NCI-H1105 (cell line): ENCODE data around the gene ABHD15.
A peak's percentile ranks its signal among the peaks of the same experiment; 100 is the strongest.

ENCODE experiments used
- DNase-seq: peaks from one replicate; lab custom pipeline; 2025; lab: John Stamatoyannopoulos, UW

Gene ABHD15

DNA sequence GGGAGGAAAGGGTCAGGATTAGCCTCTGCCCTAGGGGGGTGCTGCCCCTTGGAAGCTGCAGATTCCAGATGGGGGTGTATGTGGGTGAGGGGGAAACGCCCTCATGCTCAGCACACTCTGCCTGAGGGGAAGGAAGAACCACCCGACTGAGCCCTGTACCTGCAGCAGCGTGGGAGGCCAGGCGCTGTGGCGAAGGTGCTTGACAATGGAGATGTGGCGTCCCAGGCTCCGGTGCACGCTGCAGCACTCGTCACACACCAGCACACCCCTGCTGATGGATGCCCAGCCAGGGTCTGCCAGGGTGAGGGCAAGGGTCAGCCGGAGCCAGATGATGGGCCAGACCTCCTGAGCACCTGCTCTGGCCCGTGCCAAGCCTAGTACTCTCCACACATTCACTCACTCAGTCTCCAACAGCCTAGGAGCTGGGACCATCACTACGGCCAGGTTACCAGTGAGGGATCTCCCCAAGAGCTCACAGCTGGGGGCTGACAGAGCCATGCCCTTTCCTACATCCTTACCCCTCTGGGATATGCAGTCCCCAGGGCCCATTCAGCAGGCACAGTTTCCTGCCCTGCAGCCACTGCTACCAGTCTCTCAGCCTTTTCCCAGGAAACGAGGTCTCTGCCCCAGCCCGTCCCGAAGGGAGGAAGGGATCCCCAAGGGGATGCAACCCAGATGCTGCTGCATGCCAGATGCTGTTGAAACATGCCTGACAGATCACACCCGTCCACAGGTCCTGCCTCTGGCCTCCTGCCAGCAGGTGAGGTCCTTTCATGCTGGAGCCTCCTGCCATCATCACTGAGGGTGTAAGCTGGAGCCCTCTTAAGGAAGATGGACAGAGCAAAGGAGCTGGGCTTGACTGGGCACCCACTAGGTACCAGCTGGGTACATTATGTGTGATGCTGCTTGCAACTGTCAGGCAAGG, 16.7 kb upstream of the ABHD15 start:
- DNase-seq: peak; percentile 51

DNA sequence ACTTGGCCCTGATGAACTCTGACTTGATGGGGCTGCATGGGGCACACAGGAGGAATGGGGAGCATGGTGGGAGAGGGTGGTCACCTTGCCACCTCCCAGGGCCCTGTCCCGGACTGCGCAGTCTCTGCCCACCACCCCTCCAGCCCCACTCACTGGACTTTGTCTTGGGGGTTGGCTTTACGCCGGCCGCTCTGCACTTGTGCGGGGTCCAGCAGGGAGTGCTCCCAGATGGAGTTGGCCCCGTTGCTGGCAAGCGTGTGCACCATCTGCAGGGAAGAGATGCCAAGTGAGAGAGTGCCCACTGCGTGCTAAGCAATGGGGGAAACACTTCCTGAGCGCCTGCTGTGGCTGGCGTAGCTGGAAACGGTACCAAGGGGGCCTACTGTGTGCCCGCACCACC, 15.9 kb upstream of the ABHD15 start:
- DNase-seq: no peak

DNA sequence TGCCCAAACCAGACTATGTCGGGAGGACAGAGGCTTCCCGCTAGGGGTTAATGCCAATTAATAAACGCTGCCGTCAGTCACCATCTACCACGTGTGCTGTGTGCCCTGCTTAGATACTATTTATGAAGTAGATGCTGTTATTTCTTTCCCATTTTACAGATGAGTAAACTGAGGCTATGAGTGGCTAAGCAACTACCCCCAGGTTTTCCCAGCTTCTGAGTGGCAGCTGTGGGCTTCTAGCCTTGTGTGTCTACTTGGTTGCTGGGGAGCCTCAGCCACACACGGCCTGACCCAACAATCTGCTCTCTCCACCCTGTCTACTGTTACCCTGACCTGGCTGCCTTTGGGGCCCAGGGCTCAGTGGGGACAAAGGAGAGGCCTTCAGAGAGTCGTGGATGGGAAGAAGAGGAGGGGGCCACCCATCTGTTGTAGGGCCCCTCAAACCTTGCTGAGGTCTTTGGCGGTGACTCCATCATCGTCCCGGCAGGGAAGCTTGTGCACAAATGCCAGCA, 15.5 kb upstream of the ABHD15 start:
- DNase-seq: no peak

DNA sequence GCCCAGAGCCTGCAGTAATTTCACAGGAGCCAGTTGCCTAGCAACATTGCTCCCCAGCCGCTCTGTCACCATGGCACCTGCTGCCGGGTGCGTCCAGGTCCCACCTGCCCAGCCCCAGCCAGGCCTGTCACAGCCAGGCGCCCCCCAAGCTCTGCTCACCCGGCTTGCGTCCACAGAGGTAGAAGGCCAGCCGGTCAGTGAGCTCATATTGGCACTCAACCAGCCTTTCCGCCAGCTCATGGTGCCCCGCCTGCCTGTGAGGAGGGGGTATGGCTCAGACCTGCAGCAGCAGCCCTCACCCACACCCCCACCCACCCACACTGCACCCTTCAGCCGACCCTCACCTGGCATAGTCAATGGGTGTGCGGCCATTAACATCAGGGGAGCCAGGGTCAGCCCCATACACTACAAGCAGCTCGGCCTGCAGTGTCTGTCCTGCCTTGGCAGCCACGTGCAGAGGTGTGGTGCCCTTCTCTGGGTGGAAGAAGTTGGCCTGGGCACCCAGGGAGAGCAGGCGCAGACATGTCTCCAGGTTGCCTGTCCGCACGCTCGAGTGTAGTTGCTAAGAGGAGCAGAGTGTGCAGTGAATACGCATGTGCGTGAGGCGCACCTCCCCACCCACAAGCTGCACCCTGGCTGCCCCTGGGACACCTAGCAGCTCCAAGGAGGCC, 14.9 kb upstream of the ABHD15 start:
- peak; percentile 38 for DNase-seq

DNA sequence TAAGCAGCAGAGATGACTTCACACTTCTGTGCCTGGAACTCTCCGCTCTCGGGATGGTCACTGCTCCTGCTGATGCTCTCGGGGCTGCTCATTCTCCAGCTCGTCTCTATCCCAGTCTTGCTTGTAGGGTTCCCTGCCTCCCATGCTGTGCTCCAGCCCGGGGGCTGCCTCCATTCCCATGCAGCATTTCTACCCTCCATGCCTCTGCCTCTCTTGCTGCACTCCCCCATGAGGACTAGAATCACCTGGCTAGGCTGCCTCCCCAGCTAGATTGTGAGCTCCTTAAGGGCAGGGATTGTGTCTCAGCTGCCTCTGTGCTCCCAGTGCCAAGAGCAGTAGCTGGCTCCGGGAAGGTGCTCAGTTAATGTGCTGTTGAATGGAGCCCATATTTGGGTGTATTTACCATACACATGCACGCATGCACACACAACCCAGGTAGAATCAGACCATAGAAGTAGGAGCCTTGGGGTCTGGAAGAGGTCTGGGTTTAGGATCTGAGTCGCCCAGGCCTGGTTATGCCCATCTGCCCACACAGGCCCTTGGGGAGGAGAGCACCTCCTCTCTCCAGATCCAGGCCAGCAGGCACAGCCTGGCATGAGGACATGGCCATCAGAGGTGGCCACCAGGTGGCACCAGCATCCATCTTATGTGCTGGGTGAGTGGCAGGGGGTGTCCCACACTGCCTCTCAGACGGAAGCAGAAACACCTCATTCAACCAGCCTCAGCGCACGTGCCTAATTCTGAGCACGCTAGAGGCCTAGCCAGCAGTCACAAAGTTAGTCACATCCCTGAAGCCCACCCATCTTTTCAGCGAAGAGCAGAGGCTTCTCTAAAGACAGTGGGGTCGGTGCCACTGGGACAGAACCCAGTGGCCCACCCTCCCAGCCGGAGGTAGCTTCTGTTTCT, 13.3 kb upstream of the ABHD15 start:
- DNase-seq: peak; percentile 53

DNA sequence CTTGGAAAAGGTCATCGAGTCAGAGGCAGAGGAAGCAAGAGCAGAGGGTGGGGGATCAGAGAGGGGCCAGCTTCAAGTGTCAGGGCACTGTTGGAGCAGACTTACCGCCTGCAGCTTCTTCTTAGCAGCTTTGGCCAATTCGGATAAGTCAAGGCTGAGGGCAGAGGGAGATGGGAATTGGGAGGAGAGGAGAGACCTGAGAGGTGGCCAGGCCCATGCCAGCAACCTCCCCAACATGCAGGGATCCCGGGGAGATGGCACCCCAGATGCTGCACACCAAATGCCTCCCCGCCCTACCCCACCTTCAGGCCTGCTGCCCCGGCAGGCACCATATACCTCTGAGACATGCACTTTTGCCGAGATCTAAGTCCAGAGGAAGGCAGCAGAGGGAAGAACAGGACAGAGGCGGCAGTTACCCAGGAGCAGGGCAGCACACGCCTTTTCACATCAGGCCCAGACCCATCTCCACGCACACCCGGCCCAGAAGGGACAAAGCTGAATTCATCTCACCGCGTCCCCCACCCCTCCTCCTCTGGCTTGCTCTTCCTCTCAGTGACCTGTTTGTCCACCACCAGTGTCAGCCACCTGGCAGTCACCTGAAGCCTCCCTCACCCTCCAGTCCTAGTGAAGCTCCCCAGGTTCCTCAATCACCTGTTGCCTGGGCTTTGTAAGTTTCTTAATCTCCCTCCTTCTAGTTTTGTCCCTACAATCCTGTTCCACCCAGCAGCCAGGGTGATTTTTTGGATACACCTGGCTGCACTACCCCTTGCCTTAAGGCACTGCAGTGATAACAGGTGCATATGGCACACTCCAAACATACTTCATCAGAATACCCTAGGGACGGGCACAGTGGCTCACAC, 12.0 kb upstream of the ABHD15 start:
- no peak for DNase-seq

DNA sequence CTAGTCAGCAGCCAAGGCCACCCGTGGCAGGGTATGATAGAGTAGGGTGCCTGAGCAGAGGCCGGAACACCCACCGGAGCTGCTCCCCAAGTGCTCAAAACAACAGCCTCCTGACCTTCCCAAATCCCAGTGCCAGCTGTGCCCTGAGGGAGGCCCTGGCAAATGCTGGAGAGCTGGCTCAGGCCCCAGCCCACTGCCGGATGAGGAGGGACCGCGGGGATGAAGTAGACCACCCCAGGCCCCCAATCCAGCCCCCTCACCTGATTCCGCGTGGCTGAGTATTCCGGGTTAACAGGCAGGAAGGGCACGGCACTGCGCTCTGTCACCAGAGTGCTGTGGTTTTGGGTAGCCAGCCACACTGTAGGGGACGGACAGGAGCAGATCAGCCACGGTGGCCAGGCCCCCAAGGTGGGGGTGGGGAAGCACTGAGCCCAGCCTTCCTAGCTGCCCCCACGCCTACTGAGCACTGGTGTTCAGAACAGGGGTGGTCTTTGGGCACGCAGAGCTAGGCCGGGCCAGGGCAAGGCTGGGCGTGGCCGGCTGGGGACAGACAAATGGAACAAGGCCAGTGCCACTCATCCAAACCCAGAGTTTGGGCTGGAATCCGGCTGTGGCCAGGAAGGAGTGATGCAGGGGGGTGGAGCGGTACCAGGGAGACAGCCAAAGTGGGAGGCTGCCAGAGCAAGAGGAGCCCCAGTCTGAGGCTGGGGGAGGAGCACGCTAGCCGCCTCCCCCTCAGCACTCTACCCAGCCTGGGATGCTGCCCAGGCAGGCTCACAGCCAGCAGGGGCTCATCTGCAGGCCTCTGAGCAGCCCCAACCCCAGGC, 10.8 kb upstream of the ABHD15 start:
- no peak for DNase-seq

DNA sequence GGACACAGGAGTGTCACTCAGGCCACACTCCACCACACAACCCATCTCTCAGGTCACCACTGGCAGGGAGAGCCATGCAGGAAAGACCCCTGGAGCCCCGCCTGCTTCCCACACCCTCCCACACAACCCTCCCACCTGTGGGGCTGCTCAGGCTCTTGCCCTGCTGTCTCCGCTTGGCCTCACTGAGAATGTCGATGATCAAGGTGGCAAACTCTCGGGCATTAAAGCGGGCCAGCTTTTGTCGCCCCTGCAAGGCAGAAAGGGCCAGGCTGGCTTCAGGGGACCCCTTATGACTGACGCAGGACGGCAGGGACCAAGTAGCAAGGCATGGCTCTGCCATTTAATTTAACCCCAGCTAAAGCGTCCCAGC, 10.1 kb upstream of the ABHD15 start:
- no peak for DNase-seq

DNA sequence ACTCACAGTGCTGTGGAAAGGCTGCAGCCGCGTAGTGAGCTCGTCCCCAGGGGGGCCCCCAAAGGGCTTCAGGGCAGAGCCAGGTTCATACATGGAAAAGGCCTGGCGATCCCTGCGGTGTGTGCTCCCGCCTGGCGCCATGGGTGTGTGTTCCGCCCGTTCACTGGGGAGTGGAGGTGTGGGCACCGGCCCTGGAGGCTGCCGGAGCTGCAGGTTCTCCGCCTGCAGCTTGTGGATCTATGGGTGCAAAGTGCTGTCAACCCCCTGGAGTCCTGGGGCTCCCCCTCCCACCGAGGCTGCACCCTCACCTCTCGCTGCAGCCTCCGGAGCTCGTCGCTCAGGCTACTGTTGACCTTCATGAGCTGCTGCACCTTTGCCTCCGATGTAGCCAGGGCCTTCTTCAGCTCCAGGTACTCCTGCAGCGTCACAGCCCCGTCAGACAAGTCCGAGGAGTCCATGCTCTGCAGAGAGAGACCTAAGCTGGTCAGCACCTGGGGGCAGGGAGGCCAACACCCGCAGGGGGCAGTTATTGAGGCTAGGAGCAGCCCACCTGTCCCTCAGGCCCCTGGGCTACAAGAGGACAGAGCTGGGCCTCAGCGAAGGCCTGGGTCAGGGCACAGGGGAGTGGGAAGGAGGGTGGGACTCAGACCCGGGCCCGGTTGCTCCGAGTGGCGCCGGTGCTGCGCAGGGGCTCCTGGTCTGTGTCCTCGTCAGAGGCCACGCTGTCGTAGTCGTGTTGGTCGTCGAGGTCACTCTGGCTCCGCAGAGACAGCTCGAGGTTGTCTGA, 9.6 kb upstream of the ABHD15 start:
- no peak for DNase-seq

DNA sequence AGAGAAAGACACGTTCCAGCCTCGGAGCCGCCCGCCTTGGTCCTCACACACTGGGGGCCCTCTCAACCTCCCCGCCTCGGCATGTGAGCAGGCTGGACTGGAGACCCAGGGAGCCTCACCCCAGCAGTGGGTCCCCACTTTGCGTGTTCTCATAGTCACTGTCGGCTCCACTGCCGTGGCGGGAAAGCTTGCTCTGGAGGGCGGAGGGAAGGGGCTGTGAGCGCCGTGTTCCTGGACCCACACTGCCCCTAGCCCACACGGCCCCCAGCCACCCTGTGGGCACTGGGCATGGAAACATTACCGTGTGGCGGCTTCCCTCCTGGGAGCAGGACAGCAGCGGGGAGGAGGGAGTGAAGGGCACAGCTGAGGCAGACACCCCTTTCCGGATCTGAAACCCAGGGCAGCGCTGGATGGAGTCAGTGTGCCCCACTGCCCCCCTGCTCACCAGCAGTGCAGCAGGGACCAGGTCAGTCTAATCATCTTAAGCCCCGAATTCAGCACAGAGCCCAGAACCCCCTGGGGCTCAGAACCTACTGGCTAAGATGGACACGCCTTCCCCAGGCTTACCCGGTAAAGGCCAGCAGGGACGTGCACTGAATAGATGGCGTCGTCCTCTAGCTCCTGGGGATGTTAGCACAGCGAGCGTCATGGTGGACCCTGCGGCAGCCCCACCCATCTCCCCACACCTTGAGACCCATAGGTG, 8.8 kb upstream of the ABHD15 start:
- no peak for DNase-seq

DNA sequence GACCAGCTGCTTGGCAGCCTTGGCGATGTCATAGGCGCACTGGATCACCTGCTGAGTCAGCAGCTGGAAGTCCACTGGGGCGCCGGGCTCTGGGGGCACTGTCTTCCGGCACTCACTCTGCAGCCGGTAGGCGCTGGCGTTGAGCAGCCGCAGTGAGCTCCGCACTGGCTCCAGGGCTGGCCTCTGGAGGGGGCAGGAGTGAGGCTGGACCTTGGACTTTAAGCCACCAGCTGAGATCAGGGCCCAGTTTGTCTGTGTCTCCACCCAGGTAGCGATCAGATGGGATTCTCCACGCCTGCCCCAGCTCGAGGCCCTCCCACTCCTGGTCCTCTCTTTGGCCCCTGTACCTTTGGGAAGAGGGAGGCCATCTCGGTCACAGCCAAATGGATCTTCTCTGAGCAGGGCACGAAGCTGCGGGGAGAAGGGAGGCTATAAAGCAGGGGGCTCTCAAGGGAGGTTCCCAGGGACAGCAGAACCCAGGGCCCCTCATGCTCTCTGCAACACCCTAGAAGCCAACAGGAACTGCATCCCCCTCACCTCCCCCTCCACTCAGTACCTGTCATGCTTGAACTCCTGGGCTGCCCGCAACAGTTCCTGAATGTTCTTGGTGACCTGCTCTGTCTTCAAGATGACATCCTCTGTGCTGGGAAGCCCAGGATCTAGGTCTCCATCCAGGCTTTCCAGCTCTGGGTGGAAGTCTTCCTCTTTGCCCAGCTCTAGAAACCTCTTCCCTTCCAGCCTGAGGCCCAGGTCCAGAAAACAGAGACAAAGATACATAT, 8.1 kb upstream of the ABHD15 start:
- DNase-seq: no peak

DNA sequence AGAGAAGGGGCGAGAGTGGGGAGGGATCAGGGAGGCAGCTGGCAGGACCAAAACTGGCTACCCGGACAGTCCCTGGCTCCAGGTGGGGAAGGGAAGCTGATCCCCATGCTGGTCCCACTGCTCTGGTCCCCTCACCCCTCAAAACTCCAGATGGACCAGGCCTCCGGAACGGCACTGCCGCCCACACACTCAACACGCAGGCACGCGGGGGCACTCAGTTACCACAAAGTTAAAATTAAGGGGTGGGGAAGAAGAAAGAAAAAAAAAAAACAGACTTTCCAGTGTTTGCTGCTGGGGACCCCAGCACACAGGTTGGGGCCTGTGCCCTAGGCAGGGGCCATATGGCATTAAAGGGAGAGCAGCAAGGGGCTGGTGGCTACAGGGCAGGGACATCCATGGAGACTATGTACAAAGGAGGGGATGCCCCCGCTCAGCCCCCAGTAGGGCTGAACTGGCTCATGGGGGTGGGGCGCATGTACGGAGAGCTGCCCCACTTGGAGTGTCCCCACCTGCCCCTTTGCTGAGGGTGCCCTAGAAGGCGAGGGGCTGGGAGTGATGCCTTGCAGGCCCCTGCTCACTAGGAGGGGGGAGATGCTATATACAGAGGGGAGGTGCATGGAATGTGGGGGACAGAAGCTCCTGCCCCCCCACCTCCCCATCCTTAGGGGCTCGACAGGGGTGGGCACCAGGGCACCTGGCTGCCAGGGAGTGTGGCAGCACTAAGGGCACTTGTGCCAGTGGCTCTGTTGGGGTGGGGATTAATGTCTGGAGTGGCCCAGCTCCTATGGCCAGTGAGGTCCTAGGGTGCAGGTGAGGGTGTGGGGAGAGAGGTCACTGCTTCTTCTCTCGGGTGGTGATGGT, 7.3 kb upstream of the ABHD15 start:
- DNase-seq: no peak

DNA sequence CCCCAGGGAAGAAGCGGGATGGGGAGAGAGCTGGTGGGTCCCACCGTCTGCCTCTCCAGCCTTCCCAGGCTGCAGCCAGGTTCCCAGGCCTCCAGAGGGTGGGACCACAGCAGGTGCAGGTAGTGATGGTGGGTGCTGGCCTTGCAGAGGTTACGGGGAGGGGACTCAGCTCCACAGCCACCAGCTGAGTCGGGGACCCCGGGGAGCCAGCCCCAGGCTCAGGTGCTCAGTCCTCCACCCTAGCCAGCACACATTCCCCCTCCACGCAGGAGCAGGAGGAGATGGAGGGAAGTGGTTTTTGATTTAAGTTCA, 6.7 kb upstream of the ABHD15 start:
- no peak for DNase-seq

DNA sequence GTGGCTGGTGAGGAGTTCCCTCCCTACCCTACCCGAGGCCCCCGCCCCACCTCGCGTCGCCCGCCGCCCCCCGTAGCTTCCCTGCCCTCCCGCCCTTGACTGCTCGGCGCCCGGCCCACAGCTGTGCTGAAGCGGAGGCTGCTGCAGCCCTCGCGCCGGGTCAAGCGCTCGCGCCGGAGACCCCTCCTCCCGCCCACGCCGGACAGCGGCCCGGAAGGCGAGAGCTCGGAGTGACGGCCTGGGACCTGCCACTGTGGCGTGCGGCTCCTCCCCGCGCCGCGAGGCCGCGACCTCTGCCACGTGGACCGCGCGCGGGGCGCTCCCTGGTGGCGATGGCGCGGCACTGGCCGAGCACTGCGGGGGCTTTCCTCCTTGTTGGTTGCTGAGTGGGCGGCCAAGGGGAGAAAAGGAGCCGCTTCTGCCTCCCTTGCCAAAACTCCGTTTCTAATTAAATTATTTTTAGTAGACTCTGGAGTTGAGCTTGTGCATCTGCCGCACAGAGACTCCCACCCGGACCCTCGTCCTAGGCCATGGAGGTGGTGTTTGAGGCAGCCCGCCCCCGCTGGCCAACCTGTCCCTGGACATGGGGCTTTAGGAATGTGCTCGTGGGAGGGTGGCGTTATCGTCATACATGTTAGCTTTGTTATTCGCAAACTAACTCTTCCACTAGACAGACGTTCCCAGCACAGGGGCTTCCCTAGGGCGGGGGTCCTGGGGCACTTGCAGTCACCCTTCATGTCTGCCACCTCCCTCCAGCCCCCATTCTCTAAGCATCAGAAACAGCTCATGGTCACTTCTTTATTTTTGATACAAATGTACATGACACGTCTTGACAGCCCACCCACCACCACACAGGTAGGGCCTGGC, 6.1 kb upstream of the ABHD15 start:
- peak; percentile 15 for DNase-seq

DNA sequence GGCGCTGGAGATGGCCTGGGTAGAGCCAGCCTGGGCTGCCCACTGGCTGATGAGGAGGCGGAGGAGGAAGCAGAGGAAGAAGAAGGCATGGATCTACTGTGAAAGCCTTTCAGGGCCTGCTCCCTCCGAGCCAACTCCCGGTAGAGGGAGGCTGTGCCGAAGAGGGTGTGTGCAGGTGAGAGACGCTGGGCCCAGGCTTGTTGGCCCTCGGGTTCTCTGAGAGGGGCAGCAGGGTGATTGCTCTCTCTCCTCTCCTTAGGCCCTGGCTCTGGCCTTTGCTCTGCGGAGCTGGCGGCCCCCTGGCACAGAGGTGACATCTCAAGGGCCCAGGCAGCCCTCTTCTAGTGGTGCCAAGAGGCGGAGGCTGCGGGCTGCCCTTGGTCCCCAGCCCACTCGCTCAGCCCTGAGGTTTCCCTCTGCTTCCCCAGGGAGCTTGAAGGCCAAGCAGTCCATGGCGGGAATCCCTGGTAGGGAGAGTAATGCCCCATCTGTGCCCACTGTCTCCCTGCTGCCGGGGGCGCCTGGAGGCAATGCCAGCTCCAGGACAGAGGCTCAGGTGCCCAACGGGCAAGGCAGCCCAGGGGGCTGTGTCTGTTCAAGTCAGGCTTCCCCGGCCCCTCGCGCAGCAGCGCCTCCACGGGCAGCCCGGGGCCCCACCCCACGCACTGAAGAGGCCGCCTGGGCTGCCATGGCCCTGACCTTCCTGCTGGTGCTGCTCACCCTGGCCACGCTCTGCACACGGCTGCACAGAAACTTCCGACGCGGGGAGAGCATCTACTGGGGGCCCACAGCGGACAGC, 5.2 kb upstream of the ABHD15 start:
- DNase-seq: no peak

DNA sequence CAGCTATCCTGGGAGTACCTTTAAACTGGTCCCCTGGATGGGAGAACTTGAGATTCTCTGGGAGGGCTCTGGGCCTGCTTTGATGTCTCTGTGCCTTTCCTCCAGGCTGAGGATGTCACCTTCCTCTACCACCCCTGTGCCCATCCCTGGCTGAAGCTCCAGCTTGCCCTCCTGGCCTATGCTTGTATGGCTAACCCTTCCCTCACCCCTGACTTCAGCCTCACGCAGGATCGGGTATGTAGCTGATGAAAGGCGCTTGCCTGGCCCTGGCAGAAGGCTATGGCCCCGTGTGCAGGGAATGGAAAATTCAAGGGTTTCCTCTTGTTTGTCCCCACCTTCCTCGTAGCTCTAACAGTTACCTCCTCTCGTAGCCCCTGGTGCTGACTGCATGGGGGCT, 4.6 kb upstream of the ABHD15 start:
- DNase-seq: no peak
